ENCODE measurements around the gene PAPOLB. TPM values are rescaled to one million over a fixed set of nuclear protein-coding genes. Genes with fewer than 3 reads are reported as not detected.

The PAPOLB gene
- polyA plus RNA-seq, 2 of the 4 experiments (the other 2 are of a cell fraction), result not detected

DNA sequence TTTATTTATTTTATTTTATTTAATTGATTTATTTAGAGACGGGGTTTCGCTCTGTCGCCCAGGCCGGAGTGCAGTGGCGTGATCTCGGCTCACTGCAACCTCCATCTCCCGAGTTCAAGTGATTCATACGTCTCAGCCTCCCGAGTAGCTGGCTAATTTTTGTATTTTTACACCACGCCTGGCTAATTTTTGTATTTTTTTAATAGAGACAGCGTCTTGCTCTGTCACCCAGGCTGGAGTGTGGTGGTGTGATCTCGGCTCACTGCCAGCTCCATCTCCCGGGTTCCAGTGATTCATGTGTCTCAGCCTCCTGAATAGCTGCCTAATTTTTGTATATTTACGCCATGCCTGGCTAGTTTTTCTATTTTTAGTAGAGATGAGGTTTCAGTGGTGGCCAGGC lies 52.2 kb downstream of the PAPOLB start:
- ATAC-seq, result no peak
- H3K27ac ChIP-seq, result no peak overlapping the region
- no peaks in the 10 kb centered on the region for H3K9me3 ChIP-seq
- TF ChIP-seq TP53 (CRISPR knock-in tag; IDR thresholded peaks at IDR 0.05), result no peak
- TF ChIP-seq TFCP2L1 (CRISPR knock-in tag; IDR thresholded peaks at IDR 0.05), result no peak
- TF ChIP-seq GATA3 (IDR thresholded peaks at IDR 0.05; ENCODE audit: borderline replicate concordance), result no peak
- TF ChIP-seq PBX3 (IDR thresholded peaks at IDR 0.05), result no peak
- no peak for DNase-seq (ENCODE audit: low read depth in 1 of 2, low spot score in 1 of 2)
- 88% methylated on average over 14 of the region's 14 CpGs for WGBS (ENCODE audit: missing lambda C conversion rate)
- no peak for FAIRE-seq
- H3K4me1 ChIP-seq, result no peaks in the 10 kb centered on the region
- no peak overlapping the region for H3K4me3 ChIP-seq
- ChIA-PET POLR2A (no interaction called here), CTCF (interaction anchor here (0.6 to 2.4 kb wide), 3 partner anchors 11 to 275 kb away, joined by 3 to 15 read pairs (median 4); no protein-coding TSS in a partner anchor)
- no peak overlapping the region for H3K4me2 ChIP-seq

- Histone ChIP-seq H3K4me2 (no peak overlapping the region), H3K27ac (no peak overlapping the region), H3K9me3 (no peaks in the 10 kb centered on the region), H3K4me3 (no peak overlapping the region), H3K4me1 (no peaks in the 10 kb centered on the region)
- 97% methylated on average over 27 of the region's 38 CpGs for whole genome bisulfite sequencing (ENCODE audit: missing lambda C conversion rate)
- TF ChIP-seq, protein P1, sequence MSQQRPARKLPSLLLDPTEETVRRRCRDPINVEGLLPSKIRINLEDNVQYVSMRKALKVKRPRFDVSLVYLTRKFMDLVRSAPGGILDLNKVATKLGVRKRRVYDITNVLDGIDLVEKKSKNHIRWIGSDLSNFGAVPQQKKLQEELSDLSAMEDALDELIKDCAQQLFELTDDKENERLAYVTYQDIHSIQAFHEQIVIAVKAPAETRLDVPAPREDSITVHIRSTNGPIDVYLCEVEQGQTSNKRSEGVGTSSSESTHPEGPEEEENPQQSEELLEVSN (IDR thresholded peaks at IDR 0.05; ENCODE audit: borderline replicate concordance, low read depth), result no peak
- no peak for TF ChIP-seq SMC3 (IDR thresholded peaks at IDR 0.05)
- no peak for TF ChIP-seq NR3C1 (IDR thresholded peaks at IDR 0.05)
- no peak for TF ChIP-seq HOXB5 (CRISPR knock-in tag; IDR thresholded peaks at IDR 0.05)
- TF ChIP-seq RAD21 (conservative IDR thresholded peaks at IDR 0.05 in 1 of 2, IDR thresholded peaks at IDR 0.05 in 1 of 2), result no peak
- TF ChIP-seq FOXS1 (CRISPR knock-in tag; IDR thresholded peaks at IDR 0.05), result no peak
- TF ChIP-seq FOSB (CRISPR knock-in tag; IDR thresholded peaks at IDR 0.05), result no peak
- TF ChIP-seq ZC3H11A (IDR thresholded peaks at IDR 0.05), result no peak
- no peak for TF ChIP-seq MAFK (IDR thresholded peaks at IDR 0.05; ENCODE audit: partially characterized antibody)
- no peak for TF ChIP-seq CHD2 (IDR thresholded peaks at IDR 0.05; ENCODE audit: low read length, partially characterized antibody)
- no peak for TF ChIP-seq FOSL2 (IDR thresholded peaks at IDR 0.05)
- TF ChIP-seq FOSL2 (CRISPR knock-in tag; IDR thresholded peaks at IDR 0.05), result no peak
- FAIRE-seq, result no peak
- CTCF ChIA-PET, result interaction anchor here (0.6 to 2.4 kb wide), 3 partner anchors 11 to 275 kb away, joined by 3 to 15 read pairs (median 4); no protein-coding TSS in a partner anchor
- no peak for DNase-seq (ENCODE audit: low read depth in 1 of 2, low spot score in 1 of 2)
- POLR2A ChIA-PET, result no interaction called here
- no peak for ATAC-seq
These were observed 52.7 kb downstream of the PAPOLB start for GRCh38 chr7:4809091-4809591.

DNA sequence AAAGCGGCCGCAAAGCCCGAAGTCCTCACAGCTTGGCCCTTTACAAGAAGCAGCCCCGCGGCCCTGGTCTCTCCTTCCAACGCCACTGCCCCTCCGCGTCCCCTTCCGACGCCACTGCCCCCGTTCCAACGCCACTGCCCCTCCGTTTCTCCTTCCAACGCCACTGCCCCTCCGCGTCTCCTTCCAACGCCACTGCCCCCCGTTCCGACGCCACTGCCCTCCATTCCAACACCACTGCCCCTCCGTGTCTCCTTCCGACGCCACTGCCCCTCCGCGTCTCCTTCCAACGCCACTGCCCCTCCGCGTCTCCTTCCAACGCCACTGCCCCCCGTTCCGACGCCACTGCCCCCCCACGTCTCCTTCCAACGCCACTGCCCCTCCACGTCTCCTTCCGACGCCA lies 53.3 kb downstream of the PAPOLB start:
- CTCF ChIA-PET, result interaction anchor here (0.6 to 0.9 kb wide), 2 partner anchors 10 to 421 kb away, joined by 3 read pairs; no protein-coding TSS in a partner anchor
- POLR2A ChIA-PET, result no interaction called here
- Histone ChIP-seq H3K27ac (no peak overlapping the region), H3K4me1 (no peaks in the 10 kb centered on the region), H3K4me3 (no peak overlapping the region), H3K4me2 (no peak overlapping the region), H3K9me3 (no peaks in the 10 kb centered on the region)
- TF ChIP-seq, protein P2, sequence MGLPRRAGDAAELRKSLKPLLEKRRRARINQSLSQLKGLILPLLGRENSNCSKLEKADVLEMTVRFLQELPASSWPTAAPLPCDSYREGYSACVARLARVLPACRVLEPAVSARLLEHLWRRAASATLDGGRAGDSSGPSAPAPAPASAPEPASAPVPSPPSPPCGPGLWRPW (IDR thresholded peaks at IDR 0.05), result no peak
- TF ChIP-seq CEBPB (IDR thresholded peaks at IDR 0.05) (no peak), SREBF2 (IDR thresholded peaks at IDR 0.05) (no peak)
- FAIRE-seq, result no peak
- 88% methylated on average over 26 of the region's 37 CpGs for WGBS (ENCODE audit: missing lambda C conversion rate)
- ATAC-seq, result no peak
- no peak for DNase-seq (ENCODE audit: low read depth in 1 of 2, low spot score in 1 of 2)

DNA sequence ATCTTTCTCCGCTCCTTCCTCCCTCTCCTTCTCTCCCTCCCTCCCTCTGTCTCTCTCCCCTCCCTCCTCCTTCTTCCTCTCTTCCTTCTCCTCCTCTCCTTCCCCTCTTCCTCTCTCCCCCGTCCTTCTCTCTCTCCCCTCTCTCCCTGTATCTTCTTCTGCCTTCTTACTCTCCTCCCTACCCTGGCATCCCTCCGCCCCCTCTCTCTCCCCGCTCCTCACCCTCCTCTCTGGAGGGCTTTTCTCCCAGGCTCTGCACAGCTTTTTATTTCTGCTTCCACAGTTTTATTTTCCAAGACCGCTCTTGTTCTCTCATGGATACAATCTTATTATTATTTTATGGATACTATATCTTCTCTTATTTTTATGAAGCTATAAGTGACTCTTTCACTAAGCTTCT lies 53.8 kb downstream of the PAPOLB start:
- no peak overlapping the region for H3K4me2 ChIP-seq
- CTCF ChIA-PET, result interaction anchor here (0.6 to 0.9 kb wide), 2 partner anchors 9 to 422 kb away, joined by 3 read pairs; no protein-coding TSS in a partner anchor
- H3K4me1 ChIP-seq, result no peaks in the 10 kb centered on the region
- POLR2A ChIA-PET, result no interaction called here
- no peak for DNase-seq (ENCODE audit: low read depth in 1 of 2, low spot score in 1 of 2)
- no peaks in the 10 kb centered on the region for H3K9me3 ChIP-seq
- no peak overlapping the region for H3K27ac ChIP-seq
- TF ChIP-seq POLR2A (IDR thresholded peaks at IDR 0.05; ENCODE audit: low read length), result no peak
- no peak for TF ChIP-seq ESRRA (IDR thresholded peaks at IDR 0.05; ENCODE audit: borderline replicate concordance, low read length)
- no peak for TF ChIP-seq HDAC2 (IDR thresholded peaks at IDR 0.05)
- TF ChIP-seq, protein P3, sequence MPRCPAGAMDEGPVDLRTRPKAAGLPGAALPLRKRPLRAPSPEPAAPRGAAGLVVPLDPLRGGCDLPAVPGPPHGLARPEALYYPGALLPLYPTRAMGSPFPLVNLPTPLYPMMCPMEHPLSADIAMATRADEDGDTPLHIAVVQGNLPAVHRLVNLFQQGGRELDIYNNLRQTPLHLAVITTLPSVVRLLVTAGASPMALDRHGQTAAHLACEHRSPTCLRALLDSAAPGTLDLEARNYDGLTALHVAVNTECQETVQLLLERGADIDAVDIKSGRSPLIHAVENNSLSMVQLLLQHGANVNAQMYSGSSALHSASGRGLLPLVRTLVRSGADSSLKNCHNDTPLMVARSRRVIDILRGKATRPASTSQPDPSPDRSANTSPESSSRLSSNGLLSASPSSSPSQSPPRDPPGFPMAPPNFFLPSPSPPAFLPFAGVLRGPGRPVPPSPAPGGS (IDR thresholded peaks at IDR 0.05), result no peak
- TF ChIP-seq ZC3H11A (IDR thresholded peaks at IDR 0.05), result no peak
- TF ChIP-seq, protein P4, sequence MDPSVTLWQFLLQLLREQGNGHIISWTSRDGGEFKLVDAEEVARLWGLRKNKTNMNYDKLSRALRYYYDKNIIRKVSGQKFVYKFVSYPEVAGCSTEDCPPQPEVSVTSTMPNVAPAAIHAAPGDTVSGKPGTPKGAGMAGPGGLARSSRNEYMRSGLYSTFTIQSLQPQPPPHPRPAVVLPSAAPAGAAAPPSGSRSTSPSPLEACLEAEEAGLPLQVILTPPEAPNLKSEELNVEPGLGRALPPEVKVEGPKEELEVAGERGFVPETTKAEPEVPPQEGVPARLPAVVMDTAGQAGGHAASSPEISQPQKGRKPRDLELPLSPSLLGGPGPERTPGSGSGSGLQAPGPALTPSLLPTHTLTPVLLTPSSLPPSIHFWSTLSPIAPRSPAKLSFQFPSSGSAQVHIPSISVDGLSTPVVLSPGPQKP (IDR thresholded peaks at IDR 0.05; ENCODE audit: low read depth, low read length), result no peak
- no peak for ATAC-seq
- H3K4me3 ChIP-seq, result no peak overlapping the region
- WGBS (ENCODE audit: missing lambda C conversion rate), result 77% methylated on average over 5 of the region's 5 CpGs
- no peak for FAIRE-seq

Measured in A549 (cell line).